BJ (cell line): Measurements from ENCODE around the gene HRK. TPM values are rescaled to one million over a fixed set of nuclear protein-coding genes. Genes with fewer than 3 reads are reported as not detected.
"Not testable (repeated sequence)": the region's sequence is repeated elsewhere in the genome, so short reads cannot be mapped to it uniquely, and the experiment has no call there.

Experiments
- CTCF ChIA-PET: fragments of 350-600 bp; formaldehyde crosslinking; extraction: SDS; loops from one replicate; lab custom pipeline; 2021; ENCODE audit warnings: antibody characterized with exemption, inconsistent platforms; lab: Yijun Ruan, JAX
- POLR2A ChIA-PET: fragments of 300-600 bp; sonication (Branson Sonifier 250); formaldehyde crosslinking; extraction: SDS; loops from one replicate; lab custom pipeline; 2021; ENCODE audit warnings: antibody characterized with exemption; lab: Charles Lee
- DNase-seq: peaks from one replicate; pipeline ENCODE4 v3.0.0-alpha.2; 2011; ENCODE audit warnings: low read depth
- H3K27me3 ChIP-seq: 2 replicates; pipeline ENCODE4 v1.6.0; 2011; ENCODE audit warnings: low read length; ENCODE audit not compliant: control insufficient read depth, insufficient read depth
- H3K36me3 ChIP-seq: 2 replicates; pipeline ENCODE4 v1.5.1; 2011; ENCODE audit warnings: low read length; ENCODE audit not compliant: control insufficient read depth, insufficient read depth
- H3K4me3 ChIP-seq: 2 replicates; pipeline ENCODE4 v1.5.1; 2011; ENCODE audit warnings: low read depth, mild to moderate bottlenecking, control low read depth, low read length
- CTCF ChIP-seq: IDR thresholded peaks from 2 replicates; pipeline ENCODE4 v1.5.1; 2011; ENCODE audit warnings: low read depth, mild to moderate bottlenecking, control low read depth, inconsistent platforms, low read length, moderate library complexity; ENCODE audit not compliant: insufficient read depth
- polyA plus RNA-seq: library from polyadenylated mRNA; depleted of rRNA; stranded (reverse); fragments of >200 nt; gene quantifications from 2 replicates; pipeline ENCODE4 v1.2.3, GENCODE V29; 2011

HRK gene
- polyA plus RNA-seq, 1 experiment = not detected

DNA sequence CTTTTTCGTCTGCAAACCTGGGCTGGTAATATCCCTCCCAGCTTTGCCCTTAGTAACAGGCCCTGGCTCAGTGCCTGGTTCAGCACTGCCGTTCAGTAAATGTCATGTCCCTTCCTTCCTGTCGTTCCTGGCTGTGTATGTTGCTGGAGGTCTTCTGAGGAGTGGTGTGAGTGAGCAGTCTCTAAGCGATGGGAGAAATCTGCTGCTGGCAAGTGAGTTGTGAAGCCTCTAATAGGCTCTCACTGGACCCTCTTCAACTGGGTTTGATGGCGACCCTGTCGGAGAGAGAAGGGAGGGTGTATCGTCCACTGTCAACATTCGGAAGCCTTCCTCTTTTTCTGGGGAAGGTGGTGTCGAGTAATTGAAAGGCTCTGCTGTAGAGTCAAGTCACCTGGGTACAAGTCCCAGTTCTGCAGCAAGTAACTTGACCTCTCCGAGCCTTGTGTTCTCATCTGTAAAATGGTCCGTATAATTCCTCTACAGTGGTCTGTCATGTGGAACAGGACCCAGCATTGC, 62.8 kb downstream of the HRK start:
- no peak for TF ChIP-seq CTCF
- Histone ChIP-seq H3K4me3 (peak overlapping the region; percentile 76), H3K36me3 (no peaks in the 10 kb centered on the region), H3K27me3 (no peaks in the 10 kb centered on the region)
- POLR2A ChIA-PET = no interaction called here
- no peak for DNase-seq
- CTCF ChIA-PET = interaction anchor here (0.6 kb wide), 1 partner anchor 22 kb away, joined by 3 read pairs; no protein-coding TSS in a partner anchor

- H3K27me3 ChIP-seq, CTCF ChIA-PET, H3K4me3 ChIP-seq, POLR2A ChIA-PET, DNase-seq, H3K36me3 ChIP-seq: not testable (repeated sequence)
Observed at GRCh38 chr12:116814766-116815165, 66.5 kb downstream of the HRK start.

GRCh38 chr12:116813271-116814041, 67.8 kb downstream of the HRK start:
- no peaks in the 10 kb centered on the region for H3K36me3 ChIP-seq
- no peak overlapping the region for H3K4me3 ChIP-seq
- DNase-seq = no peak
- no peak for TF ChIP-seq CTCF
- no peaks in the 10 kb centered on the region for H3K27me3 ChIP-seq
- ChIA-PET POLR2A (no interaction called here), CTCF (no interaction called here)

GRCh38 chr12:116812238-116812637, 69.0 kb downstream of the HRK start:
- TF ChIP-seq CTCF = no peak

DNA sequence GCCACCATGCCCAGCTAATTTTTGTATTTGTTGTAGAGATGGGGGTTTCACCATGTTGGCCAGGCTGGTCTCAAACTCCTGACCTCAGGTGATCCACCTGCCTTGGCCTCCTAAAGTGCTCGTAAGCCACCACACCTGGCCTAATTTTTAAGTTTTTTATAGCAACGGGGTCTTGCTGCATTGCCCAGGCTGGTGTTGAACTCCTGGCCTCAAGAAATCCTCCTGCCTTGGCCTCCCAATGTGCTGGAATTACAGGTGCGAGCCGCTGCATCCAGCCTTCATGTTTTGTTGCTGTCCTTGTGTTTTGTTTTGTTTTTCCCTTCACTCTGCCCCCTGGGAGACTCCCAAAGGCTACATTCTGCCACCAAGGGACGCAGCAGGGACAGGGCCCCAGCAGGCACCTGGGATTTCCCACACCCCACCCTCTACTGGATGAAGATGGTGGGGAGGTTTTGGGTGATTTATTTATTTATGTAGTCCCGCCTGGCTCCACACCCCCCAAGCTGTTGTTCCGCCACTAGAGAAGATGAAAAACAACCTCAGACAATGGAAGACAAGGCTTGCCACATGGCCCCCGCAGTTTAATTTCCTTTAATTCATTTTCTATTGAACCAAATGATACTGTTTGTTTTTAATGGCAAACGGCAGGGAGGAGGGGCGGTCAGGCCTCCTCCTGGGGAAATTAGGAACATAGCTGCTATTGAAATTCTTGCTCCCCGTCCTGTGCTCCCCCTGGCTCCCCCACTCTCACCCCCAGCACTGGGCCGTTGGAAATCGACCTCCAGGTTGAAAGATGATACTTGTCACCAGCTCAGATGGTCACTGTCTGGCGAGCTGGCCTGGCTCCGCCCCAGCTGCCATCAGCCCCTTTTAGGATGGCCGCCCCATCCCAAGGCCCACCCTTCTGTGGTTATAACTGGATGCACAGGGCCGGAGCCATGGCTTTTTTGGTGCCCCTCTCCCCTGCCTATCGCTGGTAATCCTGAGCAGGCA, 72.8 kb downstream of the HRK start:
- ChIA-PET CTCF (interaction anchor here (1.3 kb wide), 1 partner anchor 9 kb away, joined by 3 read pairs; no protein-coding TSS in a partner anchor), POLR2A (no interaction called here)
- no peaks in the 10 kb centered on the region for H3K27me3 ChIP-seq
- H3K36me3 ChIP-seq = no peaks in the 10 kb centered on the region
- TF ChIP-seq CTCF = no peak
- H3K4me3 ChIP-seq = no peak overlapping the region
- DNase-seq = no peak

More at GRCh38 chr12:116812238-116812637, 69.0 kb downstream of the HRK start:
- H3K36me3 ChIP-seq = no peaks in the 10 kb centered on the region
- CTCF ChIA-PET = no interaction called here
- H3K4me3 ChIP-seq = no peak overlapping the region
- POLR2A ChIA-PET = no interaction called here
- no peaks in the 10 kb centered on the region for H3K27me3 ChIP-seq
- DNase-seq = no peak
